ENCODE results near the gene KSR1. TPM values are rescaled to one million over a fixed set of nuclear protein-coding genes. Genes with fewer than 3 reads are reported as not detected.
"Not testable (repeated sequence)": the region's sequence is repeated elsewhere in the genome, so short reads cannot be mapped to it uniquely, and the experiment has no call there.

The KSR1 gene
- total RNA-seq: 10 to 100 TPM; 57.0 to 60.2 TPM

DNA sequence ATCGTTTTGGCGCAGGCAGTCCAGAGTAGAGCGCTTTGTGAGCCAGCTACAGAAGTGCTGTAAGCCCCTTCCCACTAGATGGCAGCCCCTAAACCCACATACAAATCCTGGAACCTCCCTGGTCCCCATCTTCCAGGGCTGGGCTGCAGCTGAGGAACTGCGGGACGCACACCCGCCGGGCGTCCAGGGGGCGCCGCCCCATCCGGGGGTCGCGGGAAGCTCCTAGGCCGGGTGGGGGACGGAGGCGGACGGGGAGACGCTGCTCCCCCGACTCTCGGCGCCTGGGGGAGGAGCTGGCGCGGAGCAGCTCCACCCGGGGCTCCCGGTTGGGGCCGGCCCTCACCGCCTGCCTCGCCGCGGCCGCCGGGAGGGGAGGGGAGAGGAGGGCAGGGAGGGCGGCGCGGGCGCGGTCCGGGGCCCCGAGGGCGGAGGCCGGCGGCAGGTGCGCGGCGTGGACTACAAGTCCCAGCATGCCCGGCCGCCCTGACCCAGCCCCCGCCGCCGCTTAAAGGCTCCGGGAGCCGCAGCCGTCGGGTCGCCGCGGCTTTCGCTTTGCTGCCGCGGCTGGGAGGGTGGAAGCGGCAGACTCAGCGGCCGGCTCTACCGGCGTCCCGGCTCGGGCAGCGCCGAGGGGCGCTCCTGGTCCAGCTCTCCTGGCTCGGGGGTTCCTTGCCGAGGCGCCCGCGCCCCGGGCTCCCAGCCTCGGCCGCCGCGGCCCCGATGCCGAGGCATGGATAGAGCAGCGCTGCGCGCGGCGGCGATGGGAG is at the start of gene KSR1:
KSR1 (plus strand) TSS at position 535 of the 767 bp plus-strand sequence; CDS start at position 731, 196 bp downstream.
- peak; percentile 94 for ATAC-seq (ENCODE audit: low read depth)
- no peaks in the 10 kb centered on the region for H3K9me3 Mint-ChIP-seq
- H3K4me3 Mint-ChIP-seq: peak within 1 kb of the TSS; percentile 95
- DNase-seq: peak; percentile 88
- no peaks in the 10 kb centered on the region for H3K27me3 Mint-ChIP-seq
- H3K4me1 Mint-ChIP-seq: peaks cover 38% of the 10 kb centered on the region
- POLR2A ChIA-PET: interaction anchor here (0.8 to 5.0 kb wide), 9 partner anchors 10 to 161 kb away, joined by 3 to 47 read pairs (median 7); no protein-coding TSS in a partner anchor
- H3K27ac Mint-ChIP-seq: peak within 1 kb of the TSS; percentile 85
- peaks cover 4% of the 10 kb centered on the region for H3K36me3 Mint-ChIP-seq

DNA sequence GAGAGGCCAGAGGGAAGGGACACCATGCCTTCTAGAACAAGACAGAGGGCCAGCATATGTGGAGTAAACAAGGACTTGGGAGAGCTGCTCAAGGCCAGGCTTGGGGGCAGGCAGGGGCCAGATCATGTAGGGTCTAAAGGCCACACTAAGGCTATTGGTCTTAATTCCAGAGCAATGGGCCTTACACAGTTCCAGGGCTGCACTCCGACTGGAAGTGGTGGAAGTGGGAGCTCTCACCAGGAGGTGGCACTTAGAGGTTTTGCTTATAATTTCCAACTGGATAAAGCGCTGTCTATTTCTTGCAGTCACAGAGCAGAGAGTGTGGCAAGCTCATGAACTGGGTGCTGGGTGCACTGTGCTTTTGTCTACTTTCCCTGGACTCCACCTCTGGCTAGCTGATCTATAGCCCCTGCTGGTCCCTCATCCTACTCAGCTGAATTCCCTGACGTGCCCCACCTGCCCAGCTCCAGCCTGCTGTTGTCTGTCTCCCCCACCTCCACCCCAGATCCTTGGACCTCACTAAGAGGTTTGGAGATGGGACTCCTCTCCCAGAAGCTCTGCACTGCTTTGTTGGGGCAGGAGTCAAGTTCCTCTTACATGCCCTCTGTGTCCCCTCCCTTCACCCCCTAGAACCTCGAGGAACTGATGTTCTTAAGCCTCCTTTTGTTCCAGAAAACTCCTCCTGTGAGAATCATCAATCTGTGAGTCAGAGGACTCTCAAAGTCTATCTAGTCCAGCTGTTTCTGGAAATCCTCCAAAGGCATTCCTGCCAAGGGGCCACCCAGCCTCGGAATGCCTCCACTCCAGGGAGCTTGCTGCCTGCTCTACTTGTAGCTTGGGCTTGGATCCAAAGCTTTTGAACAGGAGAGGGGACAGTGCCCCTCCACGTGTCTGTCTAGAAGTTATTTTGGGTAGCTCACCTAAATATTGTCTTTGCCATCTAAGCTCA is 48.1 kb upstream of the KSR1 start:
- Mint-ChIP-seq H3K4me1 (no peaks in the 10 kb centered on the region), H3K36me3 (no peaks in the 10 kb centered on the region), H3K4me3 (no peak overlapping the region), H3K27ac (no peak overlapping the region), H3K27me3 (peaks cover 13% of the 10 kb centered on the region), H3K9me3 (no peaks in the 10 kb centered on the region)
- DNase-seq: no peak
- no peak for ATAC-seq (ENCODE audit: low read depth)
- POLR2A ChIA-PET: no interaction called here

DNA sequence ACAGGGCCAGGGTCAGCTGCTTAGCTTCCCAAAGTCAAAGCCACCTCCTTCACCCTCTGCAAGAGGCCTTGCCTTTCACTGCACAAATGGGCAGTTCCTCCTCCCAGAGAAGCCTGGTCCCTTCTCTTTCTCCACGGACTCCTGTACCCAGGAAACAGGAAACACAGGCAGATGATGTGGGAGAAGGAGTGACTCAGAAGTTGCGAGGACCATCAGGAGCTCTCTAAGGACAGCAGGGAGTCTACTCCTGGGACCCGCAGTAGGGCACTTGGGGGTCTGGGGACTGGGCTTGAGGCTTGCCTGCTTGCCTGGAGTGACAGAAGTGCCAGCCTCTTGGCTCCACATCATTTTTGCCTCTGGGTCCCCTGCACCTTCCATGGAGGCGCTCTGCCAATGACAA is 47.4 kb upstream of the KSR1 start:
- H3K27ac Mint-ChIP-seq: no peak overlapping the region
- no peak for DNase-seq
- no peak overlapping the region for H3K4me3 Mint-ChIP-seq
- no peaks in the 10 kb centered on the region for H3K4me1 Mint-ChIP-seq
- no peak for ATAC-seq (ENCODE audit: low read depth)
- peaks cover 13% of the 10 kb centered on the region for H3K27me3 Mint-ChIP-seq
- no peaks in the 10 kb centered on the region for H3K9me3 Mint-ChIP-seq
- POLR2A ChIA-PET: no interaction called here
- no peaks in the 10 kb centered on the region for H3K36me3 Mint-ChIP-seq

DNA sequence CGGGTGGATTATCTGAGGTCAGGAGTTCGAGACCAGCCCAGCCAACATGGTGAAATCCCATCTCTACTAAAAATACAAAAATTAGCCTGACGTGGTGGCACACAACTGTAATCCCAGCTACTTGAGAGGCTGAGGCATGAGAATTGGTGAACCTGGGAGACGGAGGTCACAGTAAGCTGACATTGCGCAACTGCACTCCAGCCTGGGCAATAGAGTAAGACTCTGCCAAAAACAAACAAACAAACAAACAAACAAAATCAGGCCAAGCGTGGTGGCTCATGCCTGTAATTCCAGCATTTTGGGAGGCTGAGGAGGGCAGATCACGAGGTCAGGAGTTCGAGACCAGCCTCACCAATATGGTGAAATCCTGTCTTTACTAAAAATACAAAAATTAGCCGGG is 44.1 kb upstream of the KSR1 start:
- peaks cover 13% of the 10 kb centered on the region for H3K27me3 Mint-ChIP-seq
- DNase-seq; H3K27ac Mint-ChIP-seq; H3K4me3 Mint-ChIP-seq; POLR2A ChIA-PET; H3K4me1 Mint-ChIP-seq; ATAC-seq (ENCODE audit: low read depth); H3K9me3 Mint-ChIP-seq; H3K36me3 Mint-ChIP-seq: not testable (repeated sequence)

DNA sequence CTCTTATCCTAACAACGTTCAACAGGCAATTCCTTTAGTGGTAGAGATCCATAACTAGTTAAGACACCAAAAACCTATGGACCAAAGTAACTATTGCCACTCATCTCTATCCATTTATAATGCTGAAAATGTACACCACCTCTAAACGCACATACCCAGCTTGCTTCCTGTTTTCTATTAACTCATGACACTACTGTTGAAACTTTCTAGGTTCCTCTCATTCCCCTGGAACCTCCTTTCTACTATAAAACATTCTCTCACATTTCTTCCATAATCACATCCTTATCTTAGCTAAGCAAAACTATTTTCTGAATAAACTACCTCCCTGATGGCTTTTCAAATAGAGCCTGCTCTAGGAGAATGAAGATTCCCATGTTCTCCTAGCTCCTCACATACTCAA is 42.9 kb upstream of the KSR1 start:
- Mint-ChIP-seq H3K27me3 (peaks cover 10% of the 10 kb centered on the region), H3K4me3 (no peak overlapping the region), H3K36me3 (no peaks in the 10 kb centered on the region), H3K4me1 (peaks cover 5% of the 10 kb centered on the region), H3K27ac (no peak overlapping the region), H3K9me3 (no peaks in the 10 kb centered on the region)
- POLR2A ChIA-PET: no interaction called here
- ATAC-seq (ENCODE audit: low read depth) (no peak), DNase-seq (no peak)

DNA sequence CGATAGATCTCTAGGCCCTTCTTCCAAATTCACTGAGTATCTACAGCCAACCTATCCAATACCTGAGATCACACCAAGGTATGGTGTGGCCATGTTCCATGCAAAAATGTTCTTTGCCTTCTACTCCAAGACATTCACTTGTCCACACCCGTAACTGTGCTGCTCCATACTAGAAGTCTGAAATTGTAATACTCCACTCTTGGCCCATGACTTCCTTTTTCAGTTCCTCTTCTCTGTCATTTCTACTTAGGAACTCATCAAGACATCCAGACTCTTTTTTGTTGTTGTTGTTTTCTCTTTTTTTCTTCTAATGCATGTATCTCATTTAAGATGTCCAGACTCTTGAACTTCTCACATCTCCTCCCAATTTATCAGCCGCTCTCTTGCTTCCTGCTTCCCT is 42.5 kb upstream of the KSR1 start:
- Mint-ChIP-seq H3K27me3 (peaks cover 9% of the 10 kb centered on the region), H3K36me3 (no peaks in the 10 kb centered on the region), H3K4me3 (no peak overlapping the region), H3K4me1 (peaks cover 5% of the 10 kb centered on the region), H3K27ac (no peak overlapping the region), H3K9me3 (no peaks in the 10 kb centered on the region)
- DNase-seq (no peak), ATAC-seq (ENCODE audit: low read depth) (no peak)
- POLR2A ChIA-PET: no interaction called here

DNA sequence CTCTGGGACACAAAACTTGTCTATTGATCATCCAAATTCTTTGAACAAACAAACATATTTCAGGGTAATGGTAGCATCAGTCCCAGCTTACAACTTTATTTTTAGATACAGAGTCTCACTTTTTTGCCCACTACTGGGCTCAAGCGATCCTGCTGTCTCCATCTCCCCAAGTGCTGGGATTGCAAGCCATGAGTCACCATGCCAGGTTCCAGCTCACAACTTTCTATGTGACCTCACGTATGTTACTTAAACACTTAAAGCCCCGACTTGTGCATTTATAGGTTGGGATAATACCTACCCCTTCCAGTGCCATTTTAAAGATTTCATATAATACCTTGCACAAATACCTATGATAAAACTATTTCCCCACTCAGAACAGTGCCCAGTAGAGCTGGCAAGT is 42.0 kb upstream of the KSR1 start:
- no peak for ATAC-seq (ENCODE audit: low read depth)
- POLR2A ChIA-PET: no interaction called here

DNA sequence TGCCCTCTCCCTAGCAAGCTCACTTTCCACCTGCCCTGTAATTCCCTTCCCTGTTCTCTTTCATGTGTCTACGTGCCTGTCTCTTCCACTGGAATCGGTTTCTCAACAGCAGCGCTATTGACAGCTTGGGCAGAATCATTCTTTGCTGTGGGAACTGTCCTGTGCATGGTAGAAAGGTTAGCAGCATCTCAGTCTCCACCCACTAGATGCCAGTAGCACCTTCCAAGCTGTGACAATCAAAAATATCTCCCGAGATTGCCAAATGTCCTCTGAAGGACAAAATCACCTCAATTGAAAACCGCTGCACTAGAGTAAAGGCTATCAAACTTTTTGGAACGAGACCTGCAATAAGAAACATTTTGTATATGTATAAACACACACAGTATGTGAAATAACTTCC is 41.6 kb upstream of the KSR1 start:
- Mint-ChIP-seq H3K4me3 (no peak overlapping the region), H3K9me3 (no peaks in the 10 kb centered on the region), H3K36me3 (no peaks in the 10 kb centered on the region), H3K4me1 (peaks cover 5% of the 10 kb centered on the region), H3K27ac (no peak overlapping the region), H3K27me3 (peaks cover 5% of the 10 kb centered on the region)
- ATAC-seq (ENCODE audit: low read depth): no peak
- DNase-seq: no peak
- POLR2A ChIA-PET: no interaction called here

More for the DNA sequence above, 42.0 kb upstream of the KSR1 start:
- no peak for DNase-seq
- Mint-ChIP-seq H3K4me1 (peaks cover 5% of the 10 kb centered on the region), H3K27ac (no peak overlapping the region), H3K36me3 (no peaks in the 10 kb centered on the region), H3K27me3 (peaks cover 8% of the 10 kb centered on the region), H3K9me3 (no peaks in the 10 kb centered on the region), H3K4me3 (no peak overlapping the region)

DNA sequence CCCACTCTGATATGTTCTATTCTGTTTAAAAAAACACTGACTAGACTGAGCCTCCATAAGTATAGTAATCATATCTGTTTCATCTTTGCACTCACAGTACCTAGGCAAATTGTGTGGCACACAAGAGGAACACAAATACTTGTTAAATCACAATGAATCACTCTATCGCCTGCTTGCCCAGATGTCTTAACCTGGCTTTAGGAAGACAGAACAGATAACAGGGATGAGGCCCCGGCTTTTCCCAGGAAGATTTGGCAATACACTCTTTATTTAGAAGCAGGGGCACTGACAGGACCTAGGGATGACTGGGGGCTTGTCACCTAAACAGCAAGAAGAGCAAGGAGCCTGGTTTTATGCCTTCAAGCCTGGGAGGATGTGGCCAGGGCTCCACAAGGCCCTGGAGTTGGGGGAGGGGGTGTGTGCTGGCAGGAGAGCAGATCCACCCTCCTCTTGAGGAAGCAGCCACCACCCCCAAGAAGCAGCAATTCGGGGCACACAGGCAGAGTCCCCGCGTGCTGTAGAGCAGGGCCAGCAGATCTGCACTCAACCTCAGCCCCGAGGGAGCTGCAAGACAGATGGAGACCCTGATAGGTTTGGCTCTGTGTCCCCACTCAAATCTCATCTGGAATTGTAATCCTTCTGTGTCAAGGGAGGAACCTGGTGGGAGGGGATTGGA is 41.0 kb upstream of the KSR1 start:
- no peaks in the 10 kb centered on the region for H3K9me3 Mint-ChIP-seq
- ATAC-seq (ENCODE audit: low read depth): peak; percentile 50
- no peak for DNase-seq

DNA sequence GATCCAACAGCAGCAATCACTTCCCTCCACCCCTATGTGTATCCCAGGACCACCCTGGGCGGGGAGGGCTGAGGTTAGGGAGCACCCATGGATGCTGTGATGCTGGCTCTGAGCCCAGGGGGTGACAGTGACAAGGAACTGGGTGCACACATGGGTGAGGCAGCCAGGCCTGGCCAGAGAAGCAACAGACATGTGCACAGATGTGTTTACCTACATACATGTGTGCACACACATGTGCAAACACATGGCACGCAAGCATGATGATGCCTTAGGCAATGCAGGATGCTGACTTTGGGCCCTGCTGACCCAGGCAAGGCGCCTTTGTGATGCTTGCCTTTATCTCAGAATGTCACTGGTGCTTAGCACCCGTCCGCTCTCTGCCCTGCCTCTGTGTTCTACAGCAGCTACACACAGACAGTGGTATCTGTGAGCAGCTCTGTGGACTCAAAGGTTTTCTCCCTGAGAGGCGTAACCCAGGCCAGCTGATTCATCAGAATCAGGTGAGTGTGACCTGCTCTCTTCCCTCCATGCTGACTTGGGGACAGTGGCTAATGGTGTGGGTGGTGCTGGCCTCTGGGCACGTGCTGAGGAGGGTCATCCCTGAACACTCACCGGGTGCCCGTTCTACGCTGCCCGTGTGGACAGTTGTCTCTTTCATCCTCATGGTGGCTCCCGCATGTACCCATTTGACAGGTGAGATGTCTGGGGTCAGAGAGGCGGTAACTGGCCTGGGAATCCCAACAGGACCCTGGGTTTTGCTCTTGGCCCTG is 38.5 kb upstream of the KSR1 start:
- ATAC-seq (ENCODE audit: low read depth) (no peak), DNase-seq (no peak)
- POLR2A ChIA-PET: no interaction called here
- H3K36me3 Mint-ChIP-seq: no peaks in the 10 kb centered on the region
- no peak overlapping the region for H3K27ac Mint-ChIP-seq
- H3K9me3 Mint-ChIP-seq: no peaks in the 10 kb centered on the region
- H3K27me3 Mint-ChIP-seq: peaks cover 1% of the 10 kb centered on the region
- peaks cover 5% of the 10 kb centered on the region for H3K4me1 Mint-ChIP-seq
- no peak overlapping the region for H3K4me3 Mint-ChIP-seq

More for the DNA sequence above, 41.0 kb upstream of the KSR1 start:
- H3K4me1 Mint-ChIP-seq: peaks cover 5% of the 10 kb centered on the region
- H3K27ac Mint-ChIP-seq: no peak overlapping the region
- H3K36me3 Mint-ChIP-seq: no peaks in the 10 kb centered on the region
- POLR2A ChIA-PET: no interaction called here
- no peak overlapping the region for H3K4me3 Mint-ChIP-seq
- H3K27me3 Mint-ChIP-seq: peaks cover 4% of the 10 kb centered on the region

DNA sequence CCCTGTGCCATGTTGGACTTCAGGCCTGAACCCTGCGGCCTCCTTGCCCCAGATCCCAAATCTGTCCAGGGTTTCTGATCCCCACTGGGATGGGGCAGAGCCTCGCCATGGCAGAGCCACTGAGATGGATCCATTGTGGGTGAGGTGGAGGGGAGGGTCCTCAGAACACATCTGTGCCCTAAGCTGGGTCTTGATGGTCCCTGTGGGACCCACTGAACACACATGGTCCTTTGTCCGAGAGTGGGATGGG is 38.0 kb upstream of the KSR1 start:
- Mint-ChIP-seq H3K27ac (no peak overlapping the region), H3K4me3 (no peak overlapping the region), H3K27me3 (peaks cover 1% of the 10 kb centered on the region), H3K4me1 (peaks cover 5% of the 10 kb centered on the region), H3K9me3 (no peaks in the 10 kb centered on the region), H3K36me3 (no peaks in the 10 kb centered on the region)
- DNase-seq (no peak), ATAC-seq (ENCODE audit: low read depth) (no peak)
- POLR2A ChIA-PET: no interaction called here

DNA sequence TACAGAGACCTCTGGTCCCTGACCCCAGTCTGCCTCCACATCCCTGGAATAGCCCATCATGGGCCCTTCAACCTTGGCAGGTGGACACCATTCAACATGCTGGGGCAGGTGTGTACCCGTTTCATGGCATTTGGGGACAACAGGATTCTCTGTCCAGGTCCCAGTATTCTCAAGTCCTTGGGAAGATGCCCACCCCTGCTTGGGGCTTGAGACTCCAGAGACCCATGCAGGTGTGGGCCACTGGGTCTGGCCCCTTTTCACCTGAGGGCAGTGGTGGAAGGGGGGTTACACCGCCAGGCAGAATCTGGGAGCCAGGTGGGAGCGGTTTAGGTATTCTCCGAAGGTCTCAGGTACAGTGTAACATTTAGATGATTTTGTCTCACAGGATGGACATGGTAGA is 37.1 kb upstream of the KSR1 start:
- POLR2A ChIA-PET: no interaction called here
- H3K9me3 Mint-ChIP-seq: no peaks in the 10 kb centered on the region
- DNase-seq: no peak
- H3K4me1 Mint-ChIP-seq: peaks cover 5% of the 10 kb centered on the region
- H3K27me3 Mint-ChIP-seq: peaks cover 1% of the 10 kb centered on the region
- H3K4me3 Mint-ChIP-seq: no peak overlapping the region
- H3K36me3 Mint-ChIP-seq: no peaks in the 10 kb centered on the region
- no peak for ATAC-seq (ENCODE audit: low read depth)
- no peak overlapping the region for H3K27ac Mint-ChIP-seq

Data from activated naive CD8-positive, alpha-beta T cell treated with anti-CD3 and anti-CD28 coated beads, Interleukin-2, amount 10 ng/mL, durations not matched to agents 7 days and 5 days (primary cell).